Breast epithelium (tissue), 4 donors: ENCODE measurements around the gene SLC4A8. TPM values are rescaled to one million over a fixed set of nuclear protein-coding genes. Genes with fewer than 3 reads are reported as not detected.

ENCODE experiments used
- DNase-seq, 2 donors: peaks; one replicate each; pipeline ENCODE4 v3.0.0-alpha.2; 2019; ENCODE audit warnings: low spot score in 2 of 2
- H3K27ac ChIP-seq, 2 donors: fragments of 200-600 bp; sonication (generic) in 1 of 2; one replicate each; pipeline ENCODE4 v1.5.1; 2016 to 2019; ENCODE audit warnings: mild to moderate bottlenecking in 1 of 2
- H3K27me3 ChIP-seq, 2 donors: fragments of 200-600 bp; sonication (generic) in 1 of 2; one replicate each; pipeline versions ENCODE4 v1.5.1 to v1.6.0; 2017 to 2019; ENCODE audit warnings: control low read depth in 1 of 2, mild to moderate bottlenecking in 1 of 2
- H3K36me3 ChIP-seq: fragments of 200-600 bp; one replicate; pipeline ENCODE4 v1.5.1; 2019
- H3K4me1 ChIP-seq, 2 donors: fragments of 200-600 bp; sonication (generic); one replicate each; pipeline ENCODE4 v1.5.1; 2016 to 2019; ENCODE audit warnings: control low read depth in 1 of 2
- H3K4me3 ChIP-seq, 3 donors: fragments of 200-600 bp; sonication (generic); 1 replicate in 2 of 3; 2 replicates in 1 of 3; pipeline ENCODE4 v1.5.1; 2016 to 2019; ENCODE audit warnings: mild to moderate bottlenecking in 3 of 3, moderate library complexity in 2 of 3
- H3K9me3 ChIP-seq, 2 donors: fragments of 200-600 bp; sonication (generic) in 1 of 2; one replicate each; pipeline ENCODE4 v1.5.1; 2016 to 2019; ENCODE audit warnings: control low read depth in 1 of 2
- POLR2A ChIP-seq: fragments of 450-650 bp; IDR thresholded peaks from one replicate; pipeline ENCODE4 v1.6.1; 2016; ENCODE audit warnings: antibody characterized with exemption, mild to moderate bottlenecking, moderate library complexity
- POLR2AphosphoS5 ChIP-seq, 3 donors: sonication (generic); formaldehyde crosslinking; IDR thresholded peaks; one replicate each; pipeline ENCODE4 v1.6.1; 2017; ENCODE audit warnings: antibody characterized with exemption in 3 of 3
- intact Hi-C: fragments of 100-400 bp; cut with DNase I; formaldehyde crosslinking; loops from one replicate; pipeline ENCODE4 v1.15.1; 2023; ENCODE audit warnings: low total_unique reads
- total RNA-seq, 3 donors: library from RNA; depleted of rRNA; stranded (reverse); fragments of >200 nt; gene quantifications; one replicate each; pipeline ENCODE4 v1.1.0, GENCODE V29; 2016
- TF ChIP-seq, protein P1 (sequence below), 3 donors: fragments of 450-650 bp; IDR thresholded peaks; one replicate each; pipeline ENCODE4 v1.5.1; 2016 to 2017; ENCODE audit warnings: antibody characterized with exemption in 3 of 3, mild to moderate bottlenecking in 3 of 3, moderate library complexity in 3 of 3

Gene SLC4A8
- total RNA-seq, 3 donors from 2014 or later: 0.64 to 8.3 (median 6.2) TPM

GRCh38 chr12:51388069-51388799 lies 36.4 kb upstream of the SLC4A8 start:
- DNase-seq: peak; percentile 58 to 68
- H3K4me3 ChIP-seq: no peak overlapping the region
- no peak for TF ChIP-seq POLR2A
- no peak for TF ChIP-seq POLR2AphosphoS5 (IDR thresholded peaks at IDR 0.05)
- TF ChIP-seq, protein P1, sequence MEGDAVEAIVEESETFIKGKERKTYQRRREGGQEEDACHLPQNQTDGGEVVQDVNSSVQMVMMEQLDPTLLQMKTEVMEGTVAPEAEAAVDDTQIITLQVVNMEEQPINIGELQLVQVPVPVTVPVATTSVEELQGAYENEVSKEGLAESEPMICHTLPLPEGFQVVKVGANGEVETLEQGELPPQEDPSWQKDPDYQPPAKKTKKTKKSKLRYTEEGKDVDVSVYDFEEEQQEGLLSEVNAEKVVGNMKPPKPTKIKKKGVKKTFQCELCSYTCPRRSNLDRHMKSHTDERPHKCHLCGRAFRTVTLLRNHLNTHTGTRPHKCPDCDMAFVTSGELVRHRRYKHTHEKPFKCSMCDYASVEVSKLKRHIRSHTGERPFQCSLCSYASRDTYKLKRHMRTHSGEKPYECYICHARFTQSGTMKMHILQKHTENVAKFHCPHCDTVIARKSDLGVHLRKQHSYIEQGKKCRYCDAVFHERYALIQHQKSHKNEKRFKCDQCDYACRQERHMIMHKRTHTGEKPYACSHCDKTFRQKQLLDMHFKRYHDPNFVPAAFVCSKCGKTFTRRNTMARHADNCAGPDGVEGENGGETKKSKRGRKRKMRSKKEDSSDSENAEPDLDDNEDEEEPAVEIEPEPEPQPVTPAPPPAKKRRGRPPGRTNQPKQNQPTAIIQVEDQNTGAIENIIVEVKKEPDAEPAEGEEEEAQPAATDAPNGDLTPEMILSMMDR (IDR thresholded peaks at IDR 0.05): no peak

GRCh38 chr12:51388846-51389245 lies 35.8 kb upstream of the SLC4A8 start:
- H3K9me3 ChIP-seq: no peaks in the 10 kb centered on the region
- DNase-seq: no peak
- H3K4me1 ChIP-seq: peaks cover 0 to 4% of the 10 kb centered on the region in 2 donors
- no peaks in the 10 kb centered on the region for H3K36me3 ChIP-seq
- no peak overlapping the region for H3K4me3 ChIP-seq
- no peaks in the 10 kb centered on the region for H3K27me3 ChIP-seq
- intact Hi-C loops: no loop called here
- H3K27ac ChIP-seq: peak overlapping the region; percentile 65 to 66
- TF ChIP-seq, protein P1 (IDR thresholded peaks at IDR 0.05): no peak
- no peak for TF ChIP-seq POLR2AphosphoS5 (IDR thresholded peaks at IDR 0.05)
- no peak for TF ChIP-seq POLR2A

More at GRCh38 chr12:51388069-51388799, 36.4 kb upstream of the SLC4A8 start:
- H3K27me3 ChIP-seq: no peaks in the 10 kb centered on the region
- H3K9me3 ChIP-seq: no peaks in the 10 kb centered on the region
- no peaks in the 10 kb centered on the region for H3K36me3 ChIP-seq
- H3K4me1 ChIP-seq: peaks cover 0 to 4% of the 10 kb centered on the region in 2 donors
- intact Hi-C loops: no loop called here
- peak overlapping the region; percentile 65 to 66 for H3K27ac ChIP-seq

- intact Hi-C loops: no loop called here
- H3K36me3 ChIP-seq: no peaks in the 10 kb centered on the region
- TF ChIP-seq POLR2AphosphoS5 (IDR thresholded peaks at IDR 0.05) (no peak), POLR2A (no peak)
- TF ChIP-seq, protein P1 (IDR thresholded peaks at IDR 0.05): no peak
- H3K4me1 ChIP-seq: peaks cover 0 to 4% of the 10 kb centered on the region in 2 donors
- H3K4me3 ChIP-seq: peak overlapping the region in 1 of 3 donors; percentile 8
- H3K9me3 ChIP-seq: no peaks in the 10 kb centered on the region
- H3K27me3 ChIP-seq: no peaks in the 10 kb centered on the region
- DNase-seq: no peak
- peak overlapping the region; percentile 65 to 66 for H3K27ac ChIP-seq
Observed at GRCh38 chr12:51389302-51389999, 35.2 kb upstream of the SLC4A8 start.

DNA sequence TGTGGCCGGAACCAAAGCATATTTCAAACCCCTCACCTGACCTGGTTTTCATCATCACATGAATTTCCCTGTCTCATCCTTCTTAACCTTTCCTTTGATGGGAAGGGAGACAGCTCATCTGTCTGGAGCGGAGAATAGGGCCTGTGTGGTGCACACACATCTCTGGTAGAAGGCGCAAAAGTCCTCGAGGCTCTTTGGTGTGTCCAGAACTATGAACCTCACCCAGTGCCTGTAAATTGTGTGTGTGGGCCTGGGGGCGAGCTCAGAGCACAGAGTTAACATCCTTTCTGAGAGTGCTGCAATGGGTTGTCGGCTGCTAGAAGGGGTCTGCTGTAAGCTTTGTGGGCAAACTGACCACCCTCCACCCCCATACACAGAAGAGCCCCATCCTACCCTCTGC lies 34.2 kb upstream of the SLC4A8 start:
- Histone ChIP-seq H3K9me3 (no peaks in the 10 kb centered on the region), H3K4me1 (peaks cover 0 to 4% of the 10 kb centered on the region in 2 donors), H3K27me3 (no peaks in the 10 kb centered on the region), H3K4me3 (peak overlapping the region in 1 of 3 donors; percentile 69), H3K27ac (peak overlapping the region; percentile 68 to 70), H3K36me3 (no peaks in the 10 kb centered on the region)
- intact Hi-C loops: no loop called here
- no peak for DNase-seq
- TF ChIP-seq, protein P1 (IDR thresholded peaks at IDR 0.05): no peak
- TF ChIP-seq POLR2AphosphoS5 (IDR thresholded peaks at IDR 0.05) (no peak), POLR2A (no peak)

DNA sequence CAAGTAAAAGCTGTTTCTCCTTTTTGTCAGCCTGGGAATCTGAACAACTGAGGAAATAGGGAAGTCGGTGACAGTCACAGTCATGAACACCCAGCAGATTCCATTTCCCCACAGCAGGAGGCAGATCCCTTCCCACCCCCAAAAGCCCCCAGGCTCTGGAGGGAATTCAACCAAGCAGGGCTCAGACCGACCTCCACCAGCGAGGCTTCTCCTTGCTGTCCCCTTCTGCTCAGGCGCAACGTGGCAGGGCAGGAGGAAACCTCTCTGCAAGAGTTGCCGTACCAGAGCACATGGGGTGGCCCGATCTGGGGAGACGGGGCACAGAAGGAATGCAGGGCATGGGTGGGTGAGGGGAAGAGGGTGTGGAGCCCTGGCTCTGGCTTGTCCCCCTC lies 33.7 kb upstream of the SLC4A8 start:
- H3K36me3 ChIP-seq: no peaks in the 10 kb centered on the region
- peak overlapping the region; percentile 68 to 70 for H3K27ac ChIP-seq
- H3K9me3 ChIP-seq: no peaks in the 10 kb centered on the region

More for the DNA sequence above, 33.7 kb upstream of the SLC4A8 start:
- TF ChIP-seq POLR2AphosphoS5 (IDR thresholded peaks at IDR 0.05) (no peak), POLR2A (no peak)
- TF ChIP-seq, protein P1 (IDR thresholded peaks at IDR 0.05): no peak
- Histone ChIP-seq H3K4me3 (peak overlapping the region; percentile 46 to 71 (median 69)), H3K27me3 (no peaks in the 10 kb centered on the region), H3K4me1 (peaks cover 0 to 4% of the 10 kb centered on the region in 2 donors)
- intact Hi-C loops: no loop called here
- DNase-seq: no peak
